ENCODE data around the gene MTHFD2. TPM values are rescaled to one million over a fixed set of nuclear protein-coding genes. Genes with fewer than 3 reads are reported as not detected.

Gene MTHFD2
- total RNA-seq, 1 donor from 2014 or later, result 293 TPM

DNA sequence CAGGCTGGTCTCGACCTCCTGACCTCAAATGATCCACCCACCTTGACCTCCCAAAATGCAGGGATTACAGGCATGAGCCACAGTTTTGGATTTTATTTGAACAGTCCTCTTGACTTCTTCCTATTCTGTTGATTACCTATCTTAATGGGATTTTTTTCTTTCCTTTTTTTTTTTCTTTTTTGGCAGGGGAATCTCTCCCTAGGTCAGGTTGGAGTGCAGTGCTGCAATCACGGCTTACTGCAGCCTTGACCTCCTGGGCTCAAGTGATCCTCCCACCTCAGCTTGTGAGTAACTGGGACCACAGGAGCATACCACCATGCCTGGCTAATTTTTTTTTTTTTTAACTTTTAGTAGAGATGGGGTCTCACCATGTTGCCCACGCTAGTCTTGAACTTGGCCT, 2.8 kb downstream of the MTHFD2 start:
- Mint-ChIP-seq H3K9me3 (ENCODE audit: unreplicated experiment) (peaks cover 17% of the 10 kb centered on the region), H3K36me3 (ENCODE audit: unreplicated experiment) (peaks cover 4% of the 10 kb centered on the region), H3K4me1 (ENCODE audit: low read depth, unreplicated experiment) (peaks cover 16% of the 10 kb centered on the region), H3K27ac (ENCODE audit: unreplicated experiment) (peak overlapping the region; percentile 57), H3K27me3 (ENCODE audit: unreplicated experiment) (peaks cover 16% of the 10 kb centered on the region), H3K4me3 (ENCODE audit: unreplicated experiment) (peak overlapping the region; percentile 100)
- DNase-seq, result no peak
- no peak for TF ChIP-seq CTCF (IDR thresholded peaks at IDR 0.05; ENCODE audit: partially characterized antibody, unreplicated experiment)

GRCh38 chr2:74201596-74201995, 3.2 kb downstream of the MTHFD2 start:
- no peak for DNase-seq
- no peak for TF ChIP-seq CTCF (IDR thresholded peaks at IDR 0.05; ENCODE audit: partially characterized antibody, unreplicated experiment)
- Mint-ChIP-seq H3K4me3 (ENCODE audit: unreplicated experiment) (peak overlapping the region; percentile 100), H3K27me3 (ENCODE audit: unreplicated experiment) (peaks cover 16% of the 10 kb centered on the region), H3K4me1 (ENCODE audit: low read depth, unreplicated experiment) (peaks cover 18% of the 10 kb centered on the region), H3K9me3 (ENCODE audit: unreplicated experiment) (peaks cover 17% of the 10 kb centered on the region), H3K36me3 (ENCODE audit: unreplicated experiment) (peaks cover 4% of the 10 kb centered on the region), H3K27ac (ENCODE audit: unreplicated experiment) (no peak overlapping the region)

DNA sequence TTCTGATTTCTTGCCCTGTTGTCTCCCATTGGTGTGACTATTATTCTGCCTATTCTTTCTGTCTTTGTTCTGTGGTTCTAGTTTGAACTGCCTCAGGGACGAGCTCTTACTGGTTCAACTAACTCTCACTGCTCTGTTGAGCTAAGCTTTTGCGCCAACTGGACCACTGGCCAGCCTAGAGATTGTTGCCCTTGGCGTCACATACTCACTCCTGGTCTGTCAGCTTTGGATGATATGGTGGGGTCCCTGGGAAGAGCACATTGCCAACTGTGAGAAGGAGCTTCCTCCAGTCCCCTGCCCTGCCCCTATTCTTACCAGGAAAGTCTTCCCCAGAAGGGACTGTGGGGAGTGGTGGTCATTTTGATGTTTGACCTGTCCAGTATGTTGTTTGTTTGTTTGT, 6.0 kb downstream of the MTHFD2 start:
- peaks cover 16% of the 10 kb centered on the region for H3K4me1 Mint-ChIP-seq (ENCODE audit: low read depth, unreplicated experiment)
- no peak overlapping the region for H3K4me3 Mint-ChIP-seq (ENCODE audit: unreplicated experiment)
- no peak overlapping the region for H3K27ac Mint-ChIP-seq (ENCODE audit: unreplicated experiment)
- peaks cover 5% of the 10 kb centered on the region for H3K9me3 Mint-ChIP-seq (ENCODE audit: unreplicated experiment)
- H3K36me3 Mint-ChIP-seq (ENCODE audit: unreplicated experiment), result peaks cover under 1% of the 10 kb centered on the region
- H3K27me3 Mint-ChIP-seq (ENCODE audit: unreplicated experiment), result peaks cover 10% of the 10 kb centered on the region
- DNase-seq, result no peak
- TF ChIP-seq CTCF (IDR thresholded peaks at IDR 0.05; ENCODE audit: partially characterized antibody, unreplicated experiment), result no peak

- no peak for DNase-seq
- Mint-ChIP-seq H3K36me3 (ENCODE audit: unreplicated experiment) (no peaks in the 10 kb centered on the region), H3K4me1 (ENCODE audit: low read depth, unreplicated experiment) (peaks cover 16% of the 10 kb centered on the region), H3K27me3 (ENCODE audit: unreplicated experiment) (peaks cover 7% of the 10 kb centered on the region), H3K4me3 (ENCODE audit: unreplicated experiment) (no peak overlapping the region), H3K27ac (ENCODE audit: unreplicated experiment) (peak overlapping the region; percentile 44), H3K9me3 (ENCODE audit: unreplicated experiment) (peaks cover 1% of the 10 kb centered on the region)
- no peak for TF ChIP-seq CTCF (IDR thresholded peaks at IDR 0.05; ENCODE audit: partially characterized antibody, unreplicated experiment)
Measured at GRCh38 chr2:74205113-74205512, 6.7 kb downstream of the MTHFD2 start.

DNA sequence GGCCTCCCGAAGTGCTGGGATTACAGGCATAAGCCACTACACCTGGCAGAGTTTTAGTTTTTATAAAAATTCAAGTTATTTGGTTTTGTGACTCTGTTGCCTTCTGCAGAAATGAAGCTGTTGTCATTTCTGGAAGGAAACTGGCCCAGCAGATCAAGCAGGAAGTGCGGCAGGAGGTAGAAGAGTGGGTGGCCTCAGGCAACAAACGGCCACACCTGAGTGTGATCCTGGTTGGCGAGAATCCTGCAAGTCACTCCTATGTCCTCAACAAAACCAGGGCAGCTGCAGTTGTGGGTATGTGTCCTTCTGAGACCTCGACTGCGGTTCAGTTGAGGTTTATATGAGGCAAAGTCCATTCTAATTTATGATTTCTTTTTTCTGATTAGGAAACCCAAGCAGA, 7.2 kb downstream of the MTHFD2 start:
- no peak overlapping the region for H3K27ac Mint-ChIP-seq (ENCODE audit: unreplicated experiment)
- no peaks in the 10 kb centered on the region for H3K9me3 Mint-ChIP-seq (ENCODE audit: unreplicated experiment)
- no peaks in the 10 kb centered on the region for H3K36me3 Mint-ChIP-seq (ENCODE audit: unreplicated experiment)
- peak overlapping the region; percentile 42 for H3K4me3 Mint-ChIP-seq (ENCODE audit: unreplicated experiment)
- H3K4me1 Mint-ChIP-seq (ENCODE audit: low read depth, unreplicated experiment), result peaks cover 16% of the 10 kb centered on the region
- no peak for DNase-seq
- peaks cover 7% of the 10 kb centered on the region for H3K27me3 Mint-ChIP-seq (ENCODE audit: unreplicated experiment)
- TF ChIP-seq CTCF (IDR thresholded peaks at IDR 0.05; ENCODE audit: partially characterized antibody, unreplicated experiment), result no peak

Measured in glutamatergic neuron (in vitro differentiated cells).